Thyroid gland (tissue), 4 donors: Measurements from ENCODE around the gene SPIB.

Experiments used
- POLR2A ChIP-seq, 2 donors: fragments of 450-650 bp; IDR thresholded peaks; one replicate each; pipeline ENCODE4 v1.6.1; 2017; ENCODE audit warnings: antibody characterized with exemption in 2 of 2, mild to moderate bottlenecking in 2 of 2, moderate library complexity in 1 of 2
- TF ChIP-seq, protein P1 (sequence below), 6 experiments: fragments of 200-600 bp in 3 of 6; fragments of 450-650 bp in 3 of 6; sonication (generic) in 3 of 6; IDR thresholded peaks; one replicate each; pipeline ENCODE4 v1.5.1; 2016 to 2019; ENCODE audit warnings: antibody characterized with exemption in 6 of 6, mild to moderate bottlenecking in 2 of 6, inconsistent platforms in 1 of 6, moderate library complexity in 1 of 6

DNA sequence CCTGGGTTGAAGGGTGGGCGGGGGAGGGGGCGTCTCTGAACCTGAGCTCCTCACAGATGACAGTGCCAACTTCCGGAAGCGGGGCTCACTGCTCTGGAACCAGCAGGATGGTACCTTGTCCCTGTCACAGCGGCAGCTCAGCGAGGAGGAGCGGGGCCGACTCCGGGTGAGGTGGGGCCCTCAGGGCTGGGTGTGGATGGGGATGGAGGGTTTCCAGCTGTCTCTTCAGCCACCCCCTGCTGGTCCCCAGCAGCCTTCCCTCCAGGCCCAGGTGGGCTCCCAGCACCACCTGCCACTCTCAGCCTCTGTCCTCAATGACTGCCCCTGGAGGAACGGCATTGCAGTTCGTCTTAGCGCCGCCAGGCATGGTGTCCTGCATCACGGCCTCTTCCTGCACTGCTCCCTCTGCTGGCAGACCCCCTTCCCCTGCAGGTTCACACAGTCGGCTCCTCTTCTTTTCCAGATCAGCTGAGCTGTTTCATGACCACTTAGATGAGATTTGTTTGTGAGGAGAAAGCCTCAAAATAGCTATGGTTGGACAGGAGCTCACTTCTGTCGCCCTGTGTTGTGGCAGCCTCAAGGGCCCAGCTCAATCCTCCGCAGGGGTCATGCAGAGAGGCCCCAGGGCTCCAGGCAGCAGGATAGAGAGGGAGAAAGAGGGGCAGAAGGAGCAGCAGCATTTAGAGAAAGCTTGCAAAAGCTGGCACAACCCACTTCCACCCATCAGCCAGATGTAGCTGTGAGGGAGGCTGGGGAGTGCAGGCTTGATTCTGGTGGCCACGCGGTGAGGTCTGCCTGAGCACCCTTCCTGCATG is 60.4 kb downstream of the SPIB start:
- TF ChIP-seq, protein P1, sequence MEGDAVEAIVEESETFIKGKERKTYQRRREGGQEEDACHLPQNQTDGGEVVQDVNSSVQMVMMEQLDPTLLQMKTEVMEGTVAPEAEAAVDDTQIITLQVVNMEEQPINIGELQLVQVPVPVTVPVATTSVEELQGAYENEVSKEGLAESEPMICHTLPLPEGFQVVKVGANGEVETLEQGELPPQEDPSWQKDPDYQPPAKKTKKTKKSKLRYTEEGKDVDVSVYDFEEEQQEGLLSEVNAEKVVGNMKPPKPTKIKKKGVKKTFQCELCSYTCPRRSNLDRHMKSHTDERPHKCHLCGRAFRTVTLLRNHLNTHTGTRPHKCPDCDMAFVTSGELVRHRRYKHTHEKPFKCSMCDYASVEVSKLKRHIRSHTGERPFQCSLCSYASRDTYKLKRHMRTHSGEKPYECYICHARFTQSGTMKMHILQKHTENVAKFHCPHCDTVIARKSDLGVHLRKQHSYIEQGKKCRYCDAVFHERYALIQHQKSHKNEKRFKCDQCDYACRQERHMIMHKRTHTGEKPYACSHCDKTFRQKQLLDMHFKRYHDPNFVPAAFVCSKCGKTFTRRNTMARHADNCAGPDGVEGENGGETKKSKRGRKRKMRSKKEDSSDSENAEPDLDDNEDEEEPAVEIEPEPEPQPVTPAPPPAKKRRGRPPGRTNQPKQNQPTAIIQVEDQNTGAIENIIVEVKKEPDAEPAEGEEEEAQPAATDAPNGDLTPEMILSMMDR (IDR thresholded peaks at IDR 0.05), result no peak
- no peak for TF ChIP-seq POLR2A (IDR thresholded peaks at IDR 0.05)
